HG03378 (cell line): ENCODE measurements around the gene ZNF524.
"Not testable (repeated sequence)": the region's sequence is repeated elsewhere in the genome, so short reads cannot be mapped to it uniquely, and the experiment has no call there.

ENCODE experiments used
- ATAC-seq: cut with Tn5 transposase; IDR thresholded peaks from one replicate; pipeline ENCODE4 v1.9.1; 2021; ENCODE audit warnings: mild to moderate bottlenecking, moderate library complexity; ENCODE audit not compliant: unreplicated experiment

Gene ZNF524

DNA sequence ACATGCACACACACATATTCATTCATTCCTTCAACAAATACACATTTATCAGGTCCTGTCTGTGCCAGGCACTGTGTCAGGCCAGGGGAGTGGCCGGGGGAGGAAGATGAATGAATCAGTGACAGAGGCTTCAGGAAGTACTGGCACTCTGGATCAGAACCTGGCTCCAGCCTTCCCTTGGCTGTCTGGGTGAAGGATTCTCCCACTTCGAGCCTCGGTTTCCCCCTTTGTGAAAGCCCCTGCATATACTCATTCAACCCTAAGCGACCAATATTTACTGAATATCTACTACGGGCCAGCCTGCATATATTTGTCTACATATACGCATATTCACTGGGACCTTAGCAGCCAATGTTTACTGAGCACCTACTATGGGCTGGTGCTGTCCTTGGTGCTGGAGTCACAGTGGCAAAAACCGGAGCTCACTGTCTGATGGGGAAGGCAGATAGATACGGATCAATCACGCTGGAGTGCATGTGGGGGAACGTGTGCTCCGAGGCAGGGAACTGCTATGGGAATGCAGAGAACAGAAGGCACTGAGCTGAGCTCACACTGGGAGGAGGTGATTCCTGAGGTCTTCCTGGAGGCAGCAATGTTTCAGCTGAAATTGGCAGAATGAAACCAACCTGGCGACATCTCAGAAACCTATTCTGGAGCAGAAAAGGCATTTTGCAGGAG is 18.8 kb upstream of the ZNF524 start:
- no peak for ATAC-seq

DNA sequence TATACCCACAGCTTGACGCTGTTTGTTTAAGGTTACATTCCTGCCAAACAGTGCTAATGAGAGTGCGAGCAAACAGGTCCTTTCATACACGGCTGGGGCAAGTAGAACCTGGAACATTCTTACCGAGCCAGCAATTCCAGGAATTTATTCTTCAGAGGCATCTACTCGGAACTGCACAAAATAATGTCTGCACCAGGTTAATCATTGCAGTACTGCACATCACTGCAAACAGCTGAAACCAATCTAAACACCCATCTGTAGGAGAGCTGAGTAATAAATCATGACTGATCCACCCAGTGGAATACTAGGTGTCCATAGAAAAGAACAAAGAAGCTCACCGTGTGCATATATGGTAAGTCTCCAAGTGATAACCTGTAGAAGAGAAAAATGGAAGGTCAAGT is 18.3 kb upstream of the ZNF524 start:
- ATAC-seq = no peak

GRCh38 chr19:55582284-55582683 is 17.8 kb upstream of the ZNF524 start:
- ATAC-seq = not testable (repeated sequence)

GRCh38 chr19:55583897-55584296 is 16.2 kb upstream of the ZNF524 start:
- not testable (repeated sequence) for ATAC-seq

GRCh38 chr19:55584871-55585270 is 15.2 kb upstream of the ZNF524 start:
- no peak for ATAC-seq

- no peak for ATAC-seq
Observed at GRCh38 chr19:55585658-55586339, 14.3 kb upstream of the ZNF524 start.

DNA sequence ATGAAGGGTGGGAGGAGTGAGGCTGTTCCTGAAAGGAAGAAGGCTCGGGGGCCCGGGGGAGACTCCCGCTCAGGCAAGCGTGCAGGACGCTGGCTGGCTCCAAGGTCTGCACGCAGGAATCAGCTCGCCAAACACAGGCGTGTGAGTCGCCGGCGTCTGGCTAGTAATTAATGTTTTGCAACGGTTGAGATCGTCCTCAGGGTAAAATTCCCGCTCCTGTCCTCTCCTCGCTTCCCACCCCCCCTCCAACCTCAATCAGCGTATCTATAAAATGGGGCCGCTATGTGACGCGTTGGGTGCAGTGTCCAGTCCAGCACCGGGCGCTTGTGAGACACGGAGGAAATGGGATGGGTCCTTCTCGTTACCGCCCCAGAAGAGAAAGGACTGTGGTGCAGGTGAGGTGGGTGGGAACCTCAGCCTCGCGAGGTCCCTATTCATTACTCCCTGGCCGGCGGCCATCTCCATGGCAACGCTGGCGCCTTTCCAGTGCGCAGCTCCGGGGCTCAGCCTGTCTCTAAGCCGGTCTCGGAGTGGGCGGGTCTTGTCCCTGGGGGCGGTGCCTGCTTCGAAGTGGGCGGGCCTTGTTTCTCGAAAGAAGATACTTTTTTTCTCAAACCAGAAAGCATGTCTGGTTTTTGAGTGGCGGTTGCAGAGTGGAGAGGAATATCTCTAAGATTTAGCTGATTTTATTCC is 13.0 kb upstream of the ZNF524 start:
- ATAC-seq = no peak

- ATAC-seq = no peak
Observed at GRCh38 chr19:55588738-55589137, 11.3 kb upstream of the ZNF524 start.

- ATAC-seq = no peak
Observed at GRCh38 chr19:55590109-55590508, 10.0 kb upstream of the ZNF524 start.

DNA sequence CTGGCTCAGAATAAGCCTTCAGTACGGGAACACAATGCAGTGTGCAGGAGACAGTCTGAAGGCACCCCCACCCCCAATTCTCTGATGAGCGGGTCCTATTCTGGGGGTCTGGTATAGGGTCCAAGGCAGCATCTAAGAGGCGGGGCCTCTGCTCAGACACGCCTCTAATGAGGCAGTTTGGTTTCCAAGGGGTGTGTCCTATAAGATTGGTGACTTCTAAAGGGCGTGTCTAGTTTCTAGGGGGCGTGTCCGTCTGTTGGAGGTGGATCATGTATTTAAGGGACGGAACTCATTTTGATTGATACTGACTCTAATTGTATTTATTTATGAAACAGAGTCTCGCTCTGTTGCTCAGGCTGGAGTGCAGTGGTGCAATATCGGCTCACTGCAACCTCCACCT is 9.5 kb upstream of the ZNF524 start:
- ATAC-seq = no peak

GRCh38 chr19:55591555-55591954 is 8.5 kb upstream of the ZNF524 start:
- ATAC-seq = no peak

GRCh38 chr19:55592391-55593090 is 7.5 kb upstream of the ZNF524 start:
- no peak for ATAC-seq

DNA sequence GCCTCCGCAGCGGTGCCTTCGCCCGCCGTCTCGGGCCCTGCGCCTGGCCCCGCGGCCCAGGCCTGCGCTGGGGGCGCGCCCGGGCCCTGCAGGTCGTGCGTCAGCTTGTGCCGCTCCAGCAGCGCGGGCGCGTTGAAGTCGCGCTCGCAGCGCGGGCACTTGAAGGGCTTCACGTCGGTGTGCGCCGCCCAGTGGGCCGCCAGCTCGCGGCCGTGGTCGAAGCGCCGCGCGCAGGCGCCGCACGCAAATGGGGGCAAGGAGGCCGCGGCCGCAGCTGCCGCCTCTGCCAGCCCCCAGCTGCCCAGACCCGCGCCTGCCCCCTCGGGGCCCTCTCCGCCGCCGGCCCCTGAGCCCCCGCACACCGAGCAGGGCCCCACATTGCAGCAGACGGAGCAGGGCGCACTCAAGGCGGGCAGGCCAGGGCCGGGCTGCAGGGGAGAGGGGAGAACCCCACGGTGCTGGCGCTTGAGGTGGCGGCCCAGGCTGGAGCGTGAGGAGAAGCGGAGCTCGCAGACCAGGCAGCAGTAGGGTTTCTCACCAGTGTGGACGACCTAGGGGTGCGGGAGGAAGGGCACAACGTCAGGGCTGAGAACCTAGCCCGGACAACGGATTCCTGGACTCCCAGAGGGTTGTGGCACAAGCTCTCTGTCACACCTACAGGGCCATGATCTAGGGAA is 6.9 kb upstream of the ZNF524 start:
- ATAC-seq = no peak

GRCh38 chr19:55594996-55595545 is 5.0 kb upstream of the ZNF524 start:
- no peak for ATAC-seq

- ATAC-seq = no peak
Observed at GRCh38 chr19:55596304-55596703, 3.8 kb upstream of the ZNF524 start.

DNA sequence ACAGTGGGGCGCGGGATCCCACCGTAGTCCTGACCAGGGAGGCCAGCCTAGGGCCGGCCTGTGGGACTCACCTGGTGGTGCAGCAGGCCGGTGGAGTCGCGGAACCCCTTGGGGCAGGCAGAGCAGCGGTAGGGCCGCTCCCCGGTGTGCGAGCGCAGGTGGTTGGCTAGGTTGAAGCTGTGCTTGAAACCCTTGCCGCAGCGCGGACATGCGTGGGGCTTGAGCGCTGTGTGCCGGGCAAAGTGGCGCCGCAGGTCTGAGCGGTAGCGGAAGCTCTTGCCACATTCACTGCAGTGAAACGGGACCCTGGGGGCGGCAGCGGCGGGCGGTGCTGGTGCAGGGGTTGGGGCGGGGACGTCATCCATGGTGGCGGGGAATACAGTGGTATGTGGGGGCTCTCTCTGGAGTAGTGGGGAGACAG is 2.6 kb upstream of the ZNF524 start:
- no peak for ATAC-seq

GRCh38 chr19:55598034-55598433 is 2.1 kb upstream of the ZNF524 start:
- ATAC-seq = no peak

- peak; percentile 43 for ATAC-seq
Observed at GRCh38 chr19:55598719-55599467, 1.2 kb upstream of the ZNF524 start.

DNA sequence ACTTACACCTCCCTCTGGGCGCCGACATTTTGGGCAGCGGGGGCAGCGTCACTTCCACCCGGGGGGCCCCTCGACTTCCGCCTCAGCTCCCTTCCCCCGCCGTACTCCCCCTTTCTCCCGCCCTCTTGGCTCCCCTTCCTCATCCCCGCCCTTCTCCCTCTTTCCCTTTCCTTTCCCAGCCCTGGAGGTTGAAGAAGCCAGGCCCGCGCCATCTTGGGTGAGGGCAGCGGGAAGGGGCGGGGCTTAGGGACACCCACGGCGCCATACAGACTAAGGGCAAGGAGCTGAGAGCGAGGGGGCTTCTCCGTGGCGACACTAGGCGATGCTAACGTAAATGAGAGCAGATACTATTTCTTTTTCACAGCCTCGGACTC is 633 bp upstream of the ZNF524 start, which contains the start of gene FIZ1:
TSS of gene FIZ1 (minus strand) at position 50 of the 374 bp plus-strand sequence. CDS start 1,652 bp downstream, outside the sequence.
- ATAC-seq = peak; percentile 39

GRCh38 chr19:55600662-55601028 is 557 bp downstream of the ZNF524 start:
- no peak for ATAC-seq
